ENCODE data around the gene FHL2.

DNA sequence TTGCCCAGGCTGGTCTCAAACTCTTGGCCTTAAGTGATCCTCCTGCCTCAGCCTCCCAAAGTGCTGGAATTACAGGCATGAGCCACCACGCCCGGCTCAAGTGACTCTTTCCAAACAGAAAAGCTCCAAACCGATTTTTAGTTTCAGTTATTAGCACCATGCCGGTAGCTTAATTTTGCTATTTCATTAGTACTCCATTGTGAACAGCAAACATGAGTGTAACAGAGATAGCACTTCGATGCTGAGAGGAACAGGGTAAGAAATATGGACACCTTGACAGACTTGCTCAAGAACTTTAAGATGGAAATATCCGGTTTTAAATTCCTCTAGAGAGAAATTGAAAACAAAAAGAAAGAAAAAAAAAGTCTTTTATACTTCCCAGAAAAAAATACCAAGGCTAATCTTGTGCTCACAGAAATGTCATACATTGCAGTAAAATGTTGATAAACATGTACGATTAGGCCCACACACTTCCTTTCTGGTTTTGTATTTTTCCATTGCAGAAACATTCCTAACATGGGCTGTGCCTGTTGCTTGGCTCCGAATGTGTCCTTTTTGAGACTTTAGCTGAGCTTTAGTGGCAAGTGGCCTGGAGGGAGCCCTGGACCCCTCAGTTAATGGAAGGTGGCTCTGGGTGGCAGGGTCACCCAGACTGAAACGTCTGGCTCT, 18.3 kb downstream of the FHL2 start:
- TF ChIP-seq, protein P1, sequence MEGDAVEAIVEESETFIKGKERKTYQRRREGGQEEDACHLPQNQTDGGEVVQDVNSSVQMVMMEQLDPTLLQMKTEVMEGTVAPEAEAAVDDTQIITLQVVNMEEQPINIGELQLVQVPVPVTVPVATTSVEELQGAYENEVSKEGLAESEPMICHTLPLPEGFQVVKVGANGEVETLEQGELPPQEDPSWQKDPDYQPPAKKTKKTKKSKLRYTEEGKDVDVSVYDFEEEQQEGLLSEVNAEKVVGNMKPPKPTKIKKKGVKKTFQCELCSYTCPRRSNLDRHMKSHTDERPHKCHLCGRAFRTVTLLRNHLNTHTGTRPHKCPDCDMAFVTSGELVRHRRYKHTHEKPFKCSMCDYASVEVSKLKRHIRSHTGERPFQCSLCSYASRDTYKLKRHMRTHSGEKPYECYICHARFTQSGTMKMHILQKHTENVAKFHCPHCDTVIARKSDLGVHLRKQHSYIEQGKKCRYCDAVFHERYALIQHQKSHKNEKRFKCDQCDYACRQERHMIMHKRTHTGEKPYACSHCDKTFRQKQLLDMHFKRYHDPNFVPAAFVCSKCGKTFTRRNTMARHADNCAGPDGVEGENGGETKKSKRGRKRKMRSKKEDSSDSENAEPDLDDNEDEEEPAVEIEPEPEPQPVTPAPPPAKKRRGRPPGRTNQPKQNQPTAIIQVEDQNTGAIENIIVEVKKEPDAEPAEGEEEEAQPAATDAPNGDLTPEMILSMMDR (IDR thresholded peaks at IDR 0.05): no peak
- TF ChIP-seq POLR2AphosphoS5 (IDR thresholded peaks at IDR 0.05): peak in 2 of 3 donors; percentile 25 to 49
- no peak for TF ChIP-seq POLR2A (IDR thresholded peaks at IDR 0.05)
- no peak for TF ChIP-seq EP300 (IDR thresholded peaks at IDR 0.05; ENCODE audit: low read depth)
